ENCODE results near the gene DOCK2.
"Not testable (repeated sequence)": the region's sequence is repeated elsewhere in the genome, so short reads cannot be mapped to it uniquely, and the experiment has no call there.

GRCh38 chr5:169766943-169767342, 129.9 kb downstream of the DOCK2 start:
- TF ChIP-seq CEBPB (tag; IDR thresholded peaks at IDR 0.05); LCOR (CRISPR knock-in tag; IDR thresholded peaks at IDR 0.05); FOXA1 (IDR thresholded peaks at IDR 0.05; ENCODE audit: borderline replicate concordance); TCF3 (CRISPR knock-in tag; IDR thresholded peaks at IDR 0.05): not testable (repeated sequence)

Measured in K562 (cell line).